K562 (cell line): ENCODE results near the gene PSMB8. TPM values are rescaled to one million over a fixed set of nuclear protein-coding genes. Genes with fewer than 3 reads are reported as not detected.

ENCODE experiments used
- ATAC-seq: fragments of 200-7000 bp; cut with Tn5 transposase; 3 replicates; pipeline ENCODE4 v1.9.1; 2020; ENCODE audit warnings: moderate library complexity
- BruUV-seq: library from RNA; stranded (reverse); fragments of 400-500 nt; replicated peaks from 2 replicates; lab custom pipeline; 2021; lab: Mats Ljungman, UMichigan
- CTCF ChIA-PET: fragments of 300-600 bp; formaldehyde crosslinking; extraction: SDS; loops from one replicate; lab custom pipeline; 2021; ENCODE audit warnings: low intra/inter-chr PET ratio; lab: Yijun Ruan, JAX
- POLR2A ChIA-PET: fragments of 300-600, 350-650 bp; sonication (Branson Sonifier 250); formaldehyde crosslinking; extraction: SDS; loops from one replicate; lab custom pipeline; 2021; ENCODE audit warnings: antibody characterized with exemption, inconsistent platforms; lab: Yijun Ruan, JAX
- DNase-seq, 4 experiments: peaks; one replicate each; pipeline versions ENCODE4 v3.0.0 to v3.0.0-alpha.2; 2011 to 2018; ENCODE audit warnings: low spot score in 3 of 4, mixed read lengths in 3 of 4; ENCODE audit errors: extremely low read depth in 1 of 4
- FAIRE-seq: peaks from 2 replicates; lab custom pipeline; 2011; peaks lifted over from hg19 to GRCh38; lab: Jason Lieb, UNC
- H2AFZ ChIP-seq: 2 replicates; pipeline ENCODE4 v1.6.0; 2011; ENCODE audit warnings: low read depth, low read length, control low read depth, inconsistent platforms
- H3K27ac ChIP-seq: fragments of 200-600 bp; 3 replicates; pipeline ENCODE4 v1.8.0; 2011; ENCODE audit warnings: low read depth, mild to moderate bottlenecking, control low read depth, inconsistent platforms, low read length, moderate library complexity, mixed read lengths; ENCODE audit errors: extremely low read depth
- H3K27me3 ChIP-seq, 2 experiments: fragments of 300-600 bp in 1 of 2; 2 replicates in 1 of 2; 3 replicates in 1 of 2; pipeline versions ENCODE4 v1.6.0 to v1.8.0; 2011; ENCODE audit warnings: inconsistent platforms in 2 of 2, low read length in 2 of 2, mild to moderate bottlenecking in 1 of 2, mixed read lengths in 1 of 2, moderate library complexity in 1 of 2; ENCODE audit not compliant: control insufficient read depth in 2 of 2, insufficient read depth in 2 of 2
- H3K36me3 ChIP-seq: fragments of 300-600 bp; 3 replicates; pipeline ENCODE4 v1.8.0; 2011; ENCODE audit warnings: mild to moderate bottlenecking, low read length, inconsistent platforms; ENCODE audit not compliant: control insufficient read depth, insufficient read depth
- H3K4me1 ChIP-seq, 2 experiments: fragments of 200-600 bp in 1 of 2; replicated peaks in 1 of 2; 2 replicates in 1 of 2; 3 replicates in 1 of 2; pipeline versions ENCODE4 v1.5.1 to v1.8.0; 2011; ENCODE audit warnings: inconsistent platforms in 2 of 2, low read length in 2 of 2, mild to moderate bottlenecking in 1 of 2, mixed read lengths in 1 of 2, moderate library complexity in 1 of 2; ENCODE audit not compliant: control insufficient read depth in 2 of 2, insufficient read depth in 2 of 2
- H3K4me2 ChIP-seq: 2 replicates; pipeline ENCODE4 v1.6.1; 2011; ENCODE audit warnings: low read length, control low read depth, inconsistent platforms, mixed read lengths; ENCODE audit not compliant: insufficient read depth
- H3K4me3 ChIP-seq: fragments of 200-600 bp; sonication (generic), shearing (Covaris generic); 2 replicates; pipeline ENCODE4 v1.5.1; 2016; ENCODE audit warnings: control low read depth, inconsistent platforms
- H3K79me2 ChIP-seq: fragments of 200-600 bp; 3 replicates; pipeline ENCODE4 v1.8.0; 2011; ENCODE audit warnings: low read length, inconsistent platforms; ENCODE audit not compliant: control insufficient read depth, insufficient read depth
- H3K9ac ChIP-seq, 2 experiments: 2 replicates each; pipeline versions ENCODE4 v1.6.0 to v1.6.1; 2011; ENCODE audit warnings: low read depth in 2 of 2, low read length in 2 of 2, control low read depth in 1 of 2, inconsistent platforms in 1 of 2, mild to moderate bottlenecking in 1 of 2, mixed read lengths in 1 of 2; ENCODE audit not compliant: insufficient read depth in 1 of 2
- H3K9me1 ChIP-seq: one replicate; pipeline ENCODE4 v1.6.0; 2011; ENCODE audit warnings: inconsistent platforms, mild to moderate bottlenecking, low read length, moderate library complexity; ENCODE audit not compliant: control insufficient read depth, insufficient read depth
- H3K9me3 ChIP-seq: replicated peaks from 2 replicates; pipeline ENCODE4 v1.5.1; 2011; ENCODE audit warnings: low read depth, low read length, inconsistent platforms; ENCODE audit not compliant: control insufficient read depth, insufficient read depth
- H4K20me1 ChIP-seq: replicated peaks from 2 replicates; pipeline ENCODE4 v1.6.1; 2011; ENCODE audit warnings: low read length, inconsistent platforms, mixed read lengths; ENCODE audit not compliant: control insufficient read depth, insufficient read depth
- ASH1L ChIP-seq: fragments of 450-650 bp; IDR thresholded peaks from 2 replicates; pipeline ENCODE4 v1.6.1; 2018; ENCODE audit warnings: borderline replicate concordance, mild to moderate bottlenecking, low read depth; ENCODE audit not compliant: partially characterized antibody
- DIDO1 ChIP-seq: fragments of 450-650 bp; IDR thresholded peaks from 2 replicates; pipeline ENCODE4 v1.6.1; 2016; ENCODE audit warnings: low read depth, missing biosample characterization, missing genetic modification characterization
- ESRRB ChIP-seq: fragments of 250-450 bp; sonication (Bioruptor Pico); IDR thresholded peaks from 2 replicates; pipeline ENCODE4 v1.5.0; 2020; ENCODE audit warnings: mild to moderate bottlenecking, moderate library complexity, borderline replicate concordance
- HIVEP1 ChIP-seq: fragments of 250-450 bp; sonication (Bioruptor Pico); IDR thresholded peaks from 2 replicates; pipeline ENCODE4 v1.4.0; 2020; ENCODE audit warnings: mild to moderate bottlenecking
- OTX1 ChIP-seq: fragments of 450-650 bp; formaldehyde crosslinking; IDR thresholded peaks from 2 replicates; pipeline ENCODE4 v1.4.0; 2022; ENCODE audit warnings: mild to moderate bottlenecking
- PRDM10 ChIP-seq: fragments of 450-650 bp; IDR thresholded peaks from 2 replicates; pipeline ENCODE4 v1.6.1; 2018; ENCODE audit not compliant: partially characterized antibody
- SP1 ChIP-seq: sonication (generic); formaldehyde crosslinking; IDR thresholded peaks from 2 replicates; pipeline ENCODE4 v1.8.1; 2022; ENCODE audit warnings: mild to moderate bottlenecking, missing genetic modification reagents
- UBTF ChIP-seq, 2 experiments: IDR thresholded peaks; 2 replicates each; pipeline ENCODE4 v1.6.1; 2012; ENCODE audit warnings: improper control_type of control experiment in 2 of 2, low read depth in 2 of 2, low read length in 2 of 2, borderline replicate concordance in 1 of 2
- XRCC3 ChIP-seq: fragments of 450-650 bp; IDR thresholded peaks from 2 replicates; pipeline ENCODE4 v1.6.1; 2017; ENCODE audit warnings: mild to moderate bottlenecking, moderate library complexity
- ZFP30 ChIP-seq: fragments of 250-450 bp; sonication (Bioruptor Pico); IDR thresholded peaks from 2 replicates; pipeline ENCODE4 v1.8.0; 2022; ENCODE audit warnings: moderate library complexity, mild to moderate bottlenecking, inconsistent platforms, borderline replicate concordance
- ZNF76 ChIP-seq: fragments of 250-450 bp; sonication (Bioruptor Pico); IDR thresholded peaks from 2 replicates; pipeline ENCODE4 v1.4.0; 2020; ENCODE audit warnings: mild to moderate bottlenecking, moderate library complexity, borderline replicate concordance
- ZNF79 ChIP-seq: fragments of 250-450 bp; sonication (Bioruptor Pico); IDR thresholded peaks from 2 replicates; pipeline ENCODE4 v1.4.0; 2020; ENCODE audit warnings: low read depth, mild to moderate bottlenecking, moderate library complexity
- WGBS: fragments of 100-300 bp; shearing (Covaris generic); methylation state at CpG from one replicate; pipeline ENCODE4 v1.1.6; 2016; ENCODE audit warnings: low coverage, mixed read lengths; ENCODE audit not compliant: insufficient coverage; ENCODE audit errors: missing lambda C conversion rate; 5-methylcytosine and 5-hydroxymethylcytosine counted together
- in situ Hi-C: fragments of 300-500 bp; cut with MboI; formaldehyde crosslinking; loops from 4 replicates; pipeline ENCODE4 v1.15.0; 2018; ENCODE audit warnings: inconsistent platforms, mixed read lengths
- intact Hi-C: fragments of 100-400 bp; cut with micrococcal nuclease; formaldehyde crosslinking; loops from 2 replicates; pipeline ENCODE4 v1.14.2; 2022
- polyA plus RNA-seq, 8 experiments: library from polyadenylated mRNA; depleted of rRNA in 4 of 8; stranded (reverse) in 5 of 8; unstranded in 3 of 8; fragments of >200 nt; fragmentation: Nextera tagmentation in 2 of 8; fragmentation: Illumina TruSeq in 1 of 8; extraction: Ambion mirVana in 2 of 8; extraction: Trizol in 1 of 8; gene quantifications; 2 replicates each; pipeline versions ENCODE4 v1.2.1 to v1.2.3, GENCODE V29; 2011 to 2014; ENCODE audit warnings: inconsistent platforms in 1 of 8, missing spikeins in 1 of 8
- total RNA-seq, 7 experiments: library from RNA; depleted of rRNA in 6 of 7; stranded (reverse); fragments of >200 nt in 6 of 7; fragmentation: Illumina TruSeq in 2 of 7; extraction: Trizol in 2 of 7; gene quantifications; 2 replicates each; pipeline versions ENCODE4 v1.2.1 to v1.2.3, GENCODE V29; 2011 to 2021; ENCODE audit warnings: low replicate concordance in 1 of 7
- TF ChIP-seq, protein P1 (sequence below): fragments of 450-650 bp; conservative IDR thresholded peaks from 2 replicates; pipeline ENCODE4 v1.6.1; 2016; ENCODE audit warnings: missing genetic modification characterization, low read depth, mild to moderate bottlenecking, control low read depth, missing compliant biosample characterization

Gene PSMB8
- total and polyA plus RNA-seq, 9 of the 15 experiments (the other 6 are each of a cell fraction or from before 2014, with no cell fraction given), result 0.71 to 4.0 (median 2.4) TPM

- H3K9me1 ChIP-seq, result no peaks in the 10 kb centered on the region
Observed at GRCh38 chr6:32836873-32837272, 7.0 kb downstream of the PSMB8 start.

More at GRCh38 chr6:32836873-32837272, 7.0 kb downstream of the PSMB8 start:
- no peak for ATAC-seq
- H3K4me1 ChIP-seq, result peaks cover 6 to 9% of the 10 kb centered on the region in 2 experiments; a peak in 3 of 5 replicates
- no peak overlapping the region for H3K27ac ChIP-seq
- TF ChIP-seq DIDO1 (tag), result no peak
- TF ChIP-seq OTX1, result no peak
- no peak for TF ChIP-seq UBTF (IDR thresholded peaks at IDR 0.05; ENCODE audit: borderline replicate concordance in 1 of 2, low read depth in 2 of 2, low read length in 2 of 2)
- no peak for TF ChIP-seq HIVEP1 (CRISPR knock-in tag)
- TF ChIP-seq ESRRB (CRISPR knock-in tag), result no peak
- TF ChIP-seq ZNF76 (CRISPR knock-in tag), result no peak
- TF ChIP-seq, protein P1, sequence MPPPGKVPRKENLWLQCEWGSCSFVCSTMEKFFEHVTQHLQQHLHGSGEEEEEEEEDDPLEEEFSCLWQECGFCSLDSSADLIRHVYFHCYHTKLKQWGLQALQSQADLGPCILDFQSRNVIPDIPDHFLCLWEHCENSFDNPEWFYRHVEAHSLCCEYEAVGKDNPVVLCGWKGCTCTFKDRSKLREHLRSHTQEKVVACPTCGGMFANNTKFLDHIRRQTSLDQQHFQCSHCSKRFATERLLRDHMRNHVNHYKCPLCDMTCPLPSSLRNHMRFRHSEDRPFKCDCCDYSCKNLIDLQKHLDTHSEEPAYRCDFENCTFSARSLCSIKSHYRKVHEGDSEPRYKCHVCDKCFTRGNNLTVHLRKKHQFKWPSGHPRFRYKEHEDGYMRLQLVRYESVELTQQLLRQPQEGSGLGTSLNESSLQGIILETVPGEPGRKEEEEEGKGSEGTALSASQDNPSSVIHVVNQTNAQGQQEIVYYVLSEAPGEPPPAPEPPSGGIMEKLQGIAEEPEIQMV (tag), result no peak
- no peak for TF ChIP-seq XRCC3
- TF ChIP-seq ZFP30 (CRISPR knock-in tag), result no peak
- TF ChIP-seq SP1 (CRISPR knock-in tag), result no peak
- no peak for TF ChIP-seq PRDM10
- TF ChIP-seq ASH1L, result no peak
- TF ChIP-seq ZNF79 (CRISPR knock-in tag), result no peak
- TF ChIP-seq, all 486 proteins: peak for 0
- WGBS, result 45% methylated on average over 2 of the region's 2 CpGs
- in situ Hi-C loops, result no loop called here
- H3K9me3 ChIP-seq, result no peaks in the 10 kb centered on the region
- H2AFZ ChIP-seq, result no peak overlapping the region
- peak overlapping the region; percentile 88 for H3K4me2 ChIP-seq
- no peaks in the 10 kb centered on the region for H4K20me1 ChIP-seq
- 0 out of 4 replicates have a peak overlapping the region, but pooled peaks of 1 of the 2 experiments have one; percentile 67 for H3K9ac ChIP-seq
- no peak for DNase-seq
- no peaks in the 10 kb centered on the region for H3K27me3 ChIP-seq
- no TSS peak for BruUV-seq
- no peak overlapping the region for H3K4me3 ChIP-seq
- POLR2A ChIA-PET, result interaction anchor here (5.1 kb wide), 1 partner anchor 20 kb away, joined by 56 read pairs; the partner anchor contains the start of genes PSMB9 and TAP1
- H3K36me3 ChIP-seq, result peaks cover 39% of the 10 kb centered on the region; the same call in 2 of the 3 replicates
- CTCF ChIA-PET, result interaction anchor here (6.6 kb wide), 1 partner anchor 31 kb away, joined by 66 read pairs; no protein-coding TSS in a partner anchor
- FAIRE-seq, result no peak
- intact Hi-C loops, result no loop called here
- H3K79me2 ChIP-seq, result peaks cover 11% of the 10 kb centered on the region; the same call in 2 of the 3 replicates
